ENCODE results near the gene ZNF425.

ZNF425 gene

DNA sequence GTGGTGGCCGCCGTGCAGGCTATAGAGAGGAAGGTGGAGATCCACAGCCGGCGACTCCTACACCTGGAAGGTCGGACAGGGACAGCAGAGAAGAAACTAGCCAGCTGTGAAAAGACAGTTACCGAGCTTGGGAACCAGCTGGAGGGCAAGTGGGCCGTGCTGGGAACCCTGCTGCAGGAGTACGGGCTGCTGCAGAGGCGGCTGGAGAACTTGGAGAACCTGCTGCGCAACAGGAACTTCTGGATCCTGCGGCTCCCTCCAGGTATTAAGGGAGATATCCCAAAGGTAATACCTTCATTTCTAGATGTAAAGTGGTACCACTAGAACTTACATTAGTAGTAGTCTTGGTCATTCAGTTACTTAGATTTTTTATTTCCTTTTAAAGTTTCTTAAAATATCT is 27.9 kb upstream of the ZNF425 start:
- TF ChIP-seq FOXM1 (IDR thresholded peaks at IDR 0.05; ENCODE audit: borderline replicate concordance, low read depth) (no peak), NFIC (IDR thresholded peaks at IDR 0.05) (no peak), EGR1 (IDR thresholded peaks at IDR 0.05) (no peak), TEAD4 (IDR thresholded peaks at IDR 0.05) (no peak), ZBTB7A (IDR thresholded peaks at IDR 0.05; ENCODE audit: low read depth) (no peak), RAD21 (IDR thresholded peaks at IDR 0.05; ENCODE audit: low read depth) (no peak), YY1 (IDR thresholded peaks at IDR 0.05; ENCODE audit: low read depth) (no peak), TCF12 (IDR thresholded peaks at IDR 0.05; ENCODE audit: low read depth) (no peak), CEBPB (IDR thresholded peaks at IDR 0.05) (no peak), EP300 (IDR thresholded peaks at IDR 0.05; ENCODE audit: borderline replicate concordance) (no peak)
- TF ChIP-seq, protein P1, sequence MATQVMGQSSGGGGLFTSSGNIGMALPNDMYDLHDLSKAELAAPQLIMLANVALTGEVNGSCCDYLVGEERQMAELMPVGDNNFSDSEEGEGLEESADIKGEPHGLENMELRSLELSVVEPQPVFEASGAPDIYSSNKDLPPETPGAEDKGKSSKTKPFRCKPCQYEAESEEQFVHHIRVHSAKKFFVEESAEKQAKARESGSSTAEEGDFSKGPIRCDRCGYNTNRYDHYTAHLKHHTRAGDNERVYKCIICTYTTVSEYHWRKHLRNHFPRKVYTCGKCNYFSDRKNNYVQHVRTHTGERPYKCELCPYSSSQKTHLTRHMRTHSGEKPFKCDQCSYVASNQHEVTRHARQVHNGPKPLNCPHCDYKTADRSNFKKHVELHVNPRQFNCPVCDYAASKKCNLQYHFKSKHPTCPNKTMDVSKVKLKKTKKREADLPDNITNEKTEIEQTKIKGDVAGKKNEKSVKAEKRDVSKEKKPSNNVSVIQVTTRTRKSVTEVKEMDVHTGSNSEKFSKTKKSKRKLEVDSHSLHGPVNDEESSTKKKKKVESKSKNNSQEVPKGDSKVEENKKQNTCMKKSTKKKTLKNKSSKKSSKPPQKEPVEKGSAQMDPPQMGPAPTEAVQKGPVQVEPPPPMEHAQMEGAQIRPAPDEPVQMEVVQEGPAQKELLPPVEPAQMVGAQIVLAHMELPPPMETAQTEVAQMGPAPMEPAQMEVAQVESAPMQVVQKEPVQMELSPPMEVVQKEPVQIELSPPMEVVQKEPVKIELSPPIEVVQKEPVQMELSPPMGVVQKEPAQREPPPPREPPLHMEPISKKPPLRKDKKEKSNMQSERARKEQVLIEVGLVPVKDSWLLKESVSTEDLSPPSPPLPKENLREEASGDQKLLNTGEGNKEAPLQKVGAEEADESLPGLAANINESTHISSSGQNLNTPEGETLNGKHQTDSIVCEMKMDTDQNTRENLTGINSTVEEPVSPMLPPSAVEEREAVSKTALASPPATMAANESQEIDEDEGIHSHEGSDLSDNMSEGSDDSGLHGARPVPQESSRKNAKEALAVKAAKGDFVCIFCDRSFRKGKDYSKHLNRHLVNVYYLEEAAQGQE (IDR thresholded peaks at IDR 0.05; ENCODE audit: low read depth): no peak
- TF ChIP-seq, protein P2, sequence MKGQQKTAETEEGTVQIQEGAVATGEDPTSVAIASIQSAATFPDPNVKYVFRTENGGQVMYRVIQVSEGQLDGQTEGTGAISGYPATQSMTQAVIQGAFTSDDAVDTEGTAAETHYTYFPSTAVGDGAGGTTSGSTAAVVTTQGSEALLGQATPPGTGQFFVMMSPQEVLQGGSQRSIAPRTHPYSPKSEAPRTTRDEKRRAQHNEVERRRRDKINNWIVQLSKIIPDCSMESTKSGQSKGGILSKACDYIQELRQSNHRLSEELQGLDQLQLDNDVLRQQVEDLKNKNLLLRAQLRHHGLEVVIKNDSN (IDR thresholded peaks at IDR 0.05): no peak
- TF ChIP-seq, protein P3, sequence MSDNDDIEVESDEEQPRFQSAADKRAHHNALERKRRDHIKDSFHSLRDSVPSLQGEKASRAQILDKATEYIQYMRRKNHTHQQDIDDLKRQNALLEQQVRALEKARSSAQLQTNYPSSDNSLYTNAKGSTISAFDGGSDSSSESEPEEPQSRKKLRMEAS (IDR thresholded peaks at IDR 0.05): no peak

DNA sequence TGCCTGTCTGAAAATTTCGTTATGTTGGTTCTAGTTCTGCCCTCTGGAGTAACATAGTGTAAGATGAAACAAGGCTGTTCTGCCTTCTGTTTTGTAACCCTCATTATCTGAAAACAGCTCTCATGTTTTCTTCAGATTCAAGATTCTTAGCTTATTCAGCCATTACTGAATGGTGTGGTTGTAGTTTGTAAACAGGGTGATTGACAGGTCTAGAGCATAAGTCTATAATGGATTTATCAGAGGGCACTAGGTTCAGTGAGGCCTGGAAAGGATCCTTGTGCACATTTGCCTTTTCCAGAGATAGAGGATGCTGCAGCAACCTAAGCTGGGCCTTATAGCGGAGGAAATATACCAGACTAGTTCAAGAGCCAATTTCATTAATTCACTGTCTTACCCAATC is 27.2 kb upstream of the ZNF425 start:
- TF ChIP-seq, protein P1 (IDR thresholded peaks at IDR 0.05; ENCODE audit: low read depth): no peak
- TF ChIP-seq YY1 (IDR thresholded peaks at IDR 0.05; ENCODE audit: low read depth) (no peak), CEBPB (IDR thresholded peaks at IDR 0.05) (no peak), TEAD4 (IDR thresholded peaks at IDR 0.05) (no peak), EP300 (IDR thresholded peaks at IDR 0.05; ENCODE audit: borderline replicate concordance) (no peak), FOXM1 (IDR thresholded peaks at IDR 0.05; ENCODE audit: borderline replicate concordance, low read depth) (no peak), NFIC (IDR thresholded peaks at IDR 0.05) (no peak), RAD21 (IDR thresholded peaks at IDR 0.05; ENCODE audit: low read depth) (no peak), TCF12 (IDR thresholded peaks at IDR 0.05; ENCODE audit: low read depth) (no peak), CREB1 (IDR thresholded peaks at IDR 0.05; ENCODE audit: low read depth) (no peak), EGR1 (IDR thresholded peaks at IDR 0.05) (no peak), ZBTB7A (IDR thresholded peaks at IDR 0.05; ENCODE audit: low read depth) (no peak), TAF1 (IDR thresholded peaks at IDR 0.05; ENCODE audit: low read depth) (no peak)
- TF ChIP-seq, protein P2 (IDR thresholded peaks at IDR 0.05): no peak
- TF ChIP-seq, protein P3 (IDR thresholded peaks at IDR 0.05): no peak

DNA sequence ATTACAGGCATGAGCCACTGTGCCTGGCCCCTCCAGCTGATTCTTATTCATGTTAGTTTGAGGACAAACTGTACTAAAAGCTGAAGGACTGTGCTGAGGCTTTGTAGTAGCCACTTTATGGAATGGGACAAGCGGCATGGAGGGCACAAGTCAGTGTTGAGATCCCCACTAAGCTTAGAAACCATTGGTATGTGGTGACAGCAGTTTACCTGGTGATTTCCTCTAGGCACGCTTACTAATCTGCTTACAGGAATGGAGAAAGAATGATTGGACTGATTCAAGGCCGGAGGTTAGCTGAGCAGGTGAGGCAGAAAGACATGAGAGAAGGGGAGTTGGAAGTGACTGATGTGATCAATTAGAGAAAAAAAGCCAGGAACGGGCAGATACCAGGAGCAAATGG is 24.9 kb upstream of the ZNF425 start:
- no peak for TF ChIP-seq TAF1 (IDR thresholded peaks at IDR 0.05; ENCODE audit: low read depth)
- no peak for TF ChIP-seq CEBPB (IDR thresholded peaks at IDR 0.05)
- no peak for TF ChIP-seq YY1 (IDR thresholded peaks at IDR 0.05; ENCODE audit: low read depth)
- TF ChIP-seq FOXM1 (IDR thresholded peaks at IDR 0.05; ENCODE audit: borderline replicate concordance, low read depth): no peak
- no peak for TF ChIP-seq TCF12 (IDR thresholded peaks at IDR 0.05; ENCODE audit: low read depth)
- TF ChIP-seq EP300 (IDR thresholded peaks at IDR 0.05; ENCODE audit: borderline replicate concordance): no peak
- TF ChIP-seq RAD21 (IDR thresholded peaks at IDR 0.05; ENCODE audit: low read depth): no peak
- no peak for TF ChIP-seq ZBTB7A (IDR thresholded peaks at IDR 0.05; ENCODE audit: low read depth)
- TF ChIP-seq, protein P2 (IDR thresholded peaks at IDR 0.05): no peak

DNA sequence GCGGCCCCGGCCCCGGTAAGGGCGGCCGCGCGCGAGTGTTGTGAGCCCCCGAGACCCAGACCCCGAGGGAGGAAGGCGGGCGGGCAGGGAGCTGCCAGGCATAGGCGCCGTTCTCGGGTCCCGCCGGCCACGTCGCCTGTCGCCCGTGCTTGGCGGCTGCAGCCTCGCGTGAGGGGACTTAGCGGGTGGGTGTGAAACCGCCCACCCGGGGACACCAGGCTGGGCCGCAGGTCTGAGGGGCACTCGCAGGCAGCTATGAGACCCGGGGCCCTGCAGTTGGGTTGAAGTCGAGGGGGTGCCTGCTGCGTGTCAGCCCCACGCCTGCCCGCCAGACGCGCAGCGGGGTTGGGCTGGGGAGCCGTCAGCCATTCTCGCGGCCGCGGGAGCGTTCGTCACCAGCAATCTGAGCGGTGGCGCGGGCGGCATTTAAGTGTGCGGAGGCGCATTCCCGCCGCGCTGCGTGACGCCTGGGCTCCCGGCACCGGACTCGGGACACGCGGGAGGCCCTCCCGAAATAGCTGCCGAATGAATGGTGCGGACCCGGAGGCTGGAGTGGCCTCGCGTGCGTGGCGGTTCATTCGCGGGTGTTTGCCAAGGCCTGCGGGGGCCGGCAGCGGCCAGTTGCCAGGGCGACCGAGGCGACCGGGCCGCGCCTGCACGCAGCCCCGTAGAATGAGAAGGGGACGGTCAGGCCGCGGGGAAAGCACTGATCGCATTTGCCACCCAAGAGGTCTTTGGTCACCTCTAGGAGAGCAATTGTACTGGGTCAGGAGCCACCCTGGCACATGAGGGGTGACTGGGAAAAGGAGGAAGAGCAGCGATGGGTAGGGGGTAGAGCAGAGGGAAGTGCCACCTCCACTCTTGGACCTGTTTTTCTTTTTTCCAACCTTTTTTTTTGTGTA is 21.9 kb upstream of the ZNF425 start:
- peak; percentile 82 for TF ChIP-seq YY1 (IDR thresholded peaks at IDR 0.05; ENCODE audit: low read depth)
- TF ChIP-seq TCF12 (IDR thresholded peaks at IDR 0.05; ENCODE audit: low read depth): no peak
- TF ChIP-seq ZBTB7A (IDR thresholded peaks at IDR 0.05; ENCODE audit: low read depth): no peak
- no peak for TF ChIP-seq EP300 (IDR thresholded peaks at IDR 0.05; ENCODE audit: borderline replicate concordance)
- TF ChIP-seq, protein P3 (IDR thresholded peaks at IDR 0.05): peak; percentile 78
- peak; percentile 57; the same call in 1 of the 2 replicates for TF ChIP-seq TAF1 (IDR thresholded peaks at IDR 0.05; ENCODE audit: low read depth)
- TF ChIP-seq, protein P1 (IDR thresholded peaks at IDR 0.05; ENCODE audit: low read depth): no peak
- TF ChIP-seq FOXM1 (IDR thresholded peaks at IDR 0.05; ENCODE audit: borderline replicate concordance, low read depth): no peak
- no peak for TF ChIP-seq RAD21 (IDR thresholded peaks at IDR 0.05; ENCODE audit: low read depth)
- 0 out of 2 replicates have a peak, but pooled peaks have one; percentile 8 for TF ChIP-seq TEAD4 (IDR thresholded peaks at IDR 0.05)
- no peak for TF ChIP-seq NFIC (IDR thresholded peaks at IDR 0.05)
